ENCODE measurements around the gene TMSB10.

The TMSB10 gene

DNA sequence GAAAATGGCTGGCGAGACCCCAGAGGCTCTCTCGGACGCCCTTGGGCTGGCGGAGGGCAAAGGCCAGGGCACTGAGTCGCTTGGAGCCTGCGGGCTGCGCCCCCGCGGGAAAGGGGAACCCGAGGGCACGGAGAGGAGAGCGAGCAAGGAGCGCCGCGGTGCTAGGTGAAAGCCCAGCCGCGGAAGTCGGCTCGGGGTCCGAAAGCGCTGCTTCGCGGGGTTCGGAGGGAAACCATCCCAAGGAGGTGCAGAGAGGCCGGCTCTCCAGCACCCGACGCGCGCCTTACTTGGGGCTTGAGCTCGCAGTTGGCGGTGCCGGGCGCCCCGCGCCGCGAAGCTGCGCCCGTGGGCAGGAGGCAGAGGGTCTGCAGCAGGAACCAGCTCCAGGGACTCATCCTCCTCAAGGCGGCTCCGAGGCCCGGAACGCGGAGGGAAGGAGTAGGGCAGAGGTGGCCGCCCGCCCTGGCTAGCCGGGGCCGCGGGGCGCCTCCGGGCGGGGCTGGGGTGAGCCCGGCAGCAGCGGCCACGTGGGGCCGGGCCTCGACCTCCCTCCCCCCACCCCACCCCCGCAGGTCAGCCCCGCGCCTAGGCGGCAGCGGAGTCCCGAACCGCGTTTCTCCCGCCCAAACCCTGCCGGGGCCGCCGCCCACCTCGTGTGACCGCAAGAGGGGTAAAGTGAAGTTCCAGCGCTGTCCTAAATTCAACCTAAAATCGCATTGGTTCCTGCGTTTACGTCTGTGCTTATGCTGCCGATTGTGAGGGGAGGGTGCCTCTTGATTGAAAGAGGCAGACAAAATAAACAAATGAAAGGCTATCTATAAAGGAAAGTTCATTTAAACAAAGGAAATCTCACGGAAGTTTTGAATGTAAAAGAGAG is 24.6 kb upstream of the TMSB10 start, which contains the start of gene TRABD2A:
TRABD2A (minus strand) TSS at position 440 of the 877 bp plus-strand sequence; CDS start at position 395, 45 bp downstream.
- Histone ChIP-seq H3K27ac (no peak within 1 kb of the TSS), H3K4me3 (peak within 1 kb of the TSS; percentile 75)
- TF ChIP-seq, protein P1, sequence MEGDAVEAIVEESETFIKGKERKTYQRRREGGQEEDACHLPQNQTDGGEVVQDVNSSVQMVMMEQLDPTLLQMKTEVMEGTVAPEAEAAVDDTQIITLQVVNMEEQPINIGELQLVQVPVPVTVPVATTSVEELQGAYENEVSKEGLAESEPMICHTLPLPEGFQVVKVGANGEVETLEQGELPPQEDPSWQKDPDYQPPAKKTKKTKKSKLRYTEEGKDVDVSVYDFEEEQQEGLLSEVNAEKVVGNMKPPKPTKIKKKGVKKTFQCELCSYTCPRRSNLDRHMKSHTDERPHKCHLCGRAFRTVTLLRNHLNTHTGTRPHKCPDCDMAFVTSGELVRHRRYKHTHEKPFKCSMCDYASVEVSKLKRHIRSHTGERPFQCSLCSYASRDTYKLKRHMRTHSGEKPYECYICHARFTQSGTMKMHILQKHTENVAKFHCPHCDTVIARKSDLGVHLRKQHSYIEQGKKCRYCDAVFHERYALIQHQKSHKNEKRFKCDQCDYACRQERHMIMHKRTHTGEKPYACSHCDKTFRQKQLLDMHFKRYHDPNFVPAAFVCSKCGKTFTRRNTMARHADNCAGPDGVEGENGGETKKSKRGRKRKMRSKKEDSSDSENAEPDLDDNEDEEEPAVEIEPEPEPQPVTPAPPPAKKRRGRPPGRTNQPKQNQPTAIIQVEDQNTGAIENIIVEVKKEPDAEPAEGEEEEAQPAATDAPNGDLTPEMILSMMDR (IDR thresholded peaks at IDR 0.05): no peak
- peak; percentile 73 for DNase-seq (ENCODE audit: low spot score)

DNA sequence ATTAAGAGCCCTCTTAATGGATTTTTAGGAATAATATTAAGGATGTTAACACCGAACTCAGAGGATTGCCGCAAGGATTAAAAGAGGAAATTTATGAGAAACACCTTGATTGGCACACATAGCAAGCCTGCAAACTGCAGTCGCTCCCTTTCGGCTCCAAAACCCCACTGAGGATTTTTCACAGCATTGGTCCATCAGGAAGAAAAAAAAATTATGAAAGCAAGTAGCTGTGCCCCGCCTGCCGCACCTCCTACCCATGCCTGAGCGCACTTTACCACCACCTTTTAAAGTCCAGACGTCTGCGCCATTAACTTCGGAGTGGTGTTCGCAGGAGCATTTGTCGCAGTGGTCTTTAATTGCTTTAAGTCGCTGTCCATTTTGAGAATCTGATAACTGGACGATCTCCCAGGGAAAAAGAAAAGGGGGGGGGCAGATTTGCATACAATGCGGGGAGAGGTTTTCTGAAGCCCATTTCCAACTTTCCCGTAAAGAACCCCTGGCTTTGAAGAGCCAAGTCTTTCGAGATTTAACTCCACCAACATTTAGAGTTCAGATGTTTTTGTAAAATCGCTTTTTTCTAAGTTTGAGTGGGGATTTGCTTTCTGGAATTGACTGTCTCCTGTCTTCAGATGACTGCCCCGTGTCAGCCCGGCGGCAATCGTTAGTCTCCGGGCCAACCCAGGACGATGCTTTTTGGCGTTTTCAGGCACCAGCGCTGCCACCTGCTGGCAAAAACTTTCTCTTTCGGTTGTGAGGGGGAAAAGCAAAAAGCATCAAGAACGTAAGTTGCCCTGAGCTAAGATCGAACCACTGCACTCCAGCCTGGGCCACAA is 23.7 kb upstream of the TMSB10 start:
- peak; percentile 84 for DNase-seq (ENCODE audit: low spot score)
- TF ChIP-seq, protein P1 (IDR thresholded peaks at IDR 0.05): peak; percentile 45
- Histone ChIP-seq H3K4me3 (peak overlapping the region; percentile 75), H3K27ac (no peak overlapping the region)

DNA sequence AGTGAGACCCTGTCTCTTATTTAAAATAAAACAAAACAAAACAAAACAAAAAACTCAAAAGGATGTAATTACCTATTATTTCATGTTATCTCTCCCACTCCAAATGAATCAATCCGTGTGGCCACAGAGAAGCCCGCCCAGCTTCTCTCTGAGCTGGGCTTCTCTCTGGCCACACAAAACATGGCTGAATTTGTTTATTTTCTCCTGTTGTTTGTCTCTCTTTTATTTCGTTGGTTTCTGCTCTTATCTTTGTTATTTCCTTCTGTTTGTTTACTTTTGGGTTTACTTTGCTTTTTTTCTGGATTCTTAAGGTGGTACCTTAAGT is 23.1 kb upstream of the TMSB10 start:
- TF ChIP-seq, protein P1 (IDR thresholded peaks at IDR 0.05): no peak
- DNase-seq (ENCODE audit: low spot score): no peak
- Histone ChIP-seq H3K27ac (no peak overlapping the region), H3K4me3 (peak overlapping the region; percentile 75)

DNA sequence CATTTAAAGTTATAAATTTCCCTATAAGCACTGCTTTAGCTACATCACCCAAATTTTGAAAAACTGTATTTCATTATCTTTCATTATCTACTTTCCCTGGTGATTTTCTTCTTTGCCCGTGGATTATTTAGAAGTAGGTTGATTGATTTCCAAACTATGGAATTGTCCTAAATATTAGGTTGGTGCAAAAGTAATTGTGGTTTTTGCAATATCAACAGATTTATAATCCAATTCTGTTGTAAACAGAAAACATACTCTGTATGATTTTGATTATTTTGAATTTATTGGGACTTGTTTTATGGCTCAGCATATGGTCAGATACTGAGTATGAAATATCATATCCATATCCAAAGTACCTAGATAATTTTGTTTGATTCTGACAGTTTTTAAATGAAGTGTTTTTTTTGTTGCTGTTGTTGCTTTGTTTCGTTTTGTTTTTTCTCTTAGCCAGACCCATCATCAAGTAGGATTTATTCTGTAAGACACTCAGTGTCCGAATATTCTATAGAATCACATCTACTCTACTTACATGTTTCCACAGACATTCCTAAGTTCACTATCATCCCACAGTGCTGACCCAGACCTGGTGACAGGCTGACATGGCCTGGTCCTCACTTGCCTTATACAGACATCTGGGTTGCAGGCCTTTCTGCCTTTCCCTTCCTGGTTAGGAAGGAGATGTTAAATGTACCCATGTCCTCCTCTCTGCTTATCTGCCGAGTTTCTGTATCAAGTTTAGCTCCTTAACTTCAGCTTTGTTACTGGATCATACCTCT is 22.5 kb upstream of the TMSB10 start:
- no peak for DNase-seq (ENCODE audit: low spot score)
- TF ChIP-seq, protein P1 (IDR thresholded peaks at IDR 0.05): no peak
- H3K27ac ChIP-seq: no peak overlapping the region
- H3K4me3 ChIP-seq: no peak overlapping the region

DNA sequence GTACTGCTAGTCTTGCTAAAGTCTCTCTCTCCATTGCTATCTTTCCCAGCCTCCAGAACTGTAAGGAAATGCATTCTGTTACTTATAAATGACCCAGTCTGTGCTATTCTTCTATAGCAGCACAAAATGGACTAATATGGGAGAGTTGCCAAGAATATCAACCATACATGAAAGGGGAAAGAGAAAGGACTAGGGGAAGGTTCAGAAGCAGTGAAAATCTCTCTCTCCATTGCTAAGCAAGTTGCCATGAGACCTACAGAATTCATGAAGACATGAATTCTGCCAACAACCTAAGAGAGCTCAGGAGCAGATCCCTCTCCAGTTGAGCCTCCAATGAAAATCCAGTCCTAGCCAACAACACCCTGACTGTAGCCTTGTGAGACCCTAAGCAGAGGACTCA is 21.0 kb upstream of the TMSB10 start:
- no peak for DNase-seq (ENCODE audit: low spot score)
- TF ChIP-seq, protein P1 (IDR thresholded peaks at IDR 0.05): no peak
- H3K27ac ChIP-seq: no peak overlapping the region
- H3K4me3 ChIP-seq: no peak overlapping the region

DNA sequence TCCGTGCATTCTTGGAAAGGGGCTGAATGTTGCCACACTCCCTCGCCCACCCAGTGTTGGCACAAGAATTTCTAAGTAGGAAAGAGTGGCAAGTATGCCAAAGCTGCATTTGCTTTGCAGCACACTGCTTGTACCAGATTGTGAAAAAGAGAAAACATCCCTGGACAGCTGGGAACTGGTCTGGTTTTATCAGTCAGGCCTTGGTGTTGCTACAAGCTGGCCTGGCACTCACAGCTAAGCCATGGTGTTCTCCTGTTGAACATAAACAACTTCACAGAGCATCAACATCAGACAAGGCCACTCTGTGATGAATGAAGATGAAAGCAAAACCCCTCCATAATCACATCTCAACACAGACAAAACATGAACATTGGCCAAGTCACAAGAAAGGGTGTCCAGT is 20.3 kb upstream of the TMSB10 start:
- DNase-seq (ENCODE audit: low spot score): no peak
- no peak overlapping the region for H3K4me3 ChIP-seq
- H3K27ac ChIP-seq: no peak overlapping the region
- TF ChIP-seq, protein P1 (IDR thresholded peaks at IDR 0.05): no peak
